Lower leg skin (tissue), 4 donors: ENCODE data around the gene RBM42. TPM values are rescaled to one million over a fixed set of nuclear protein-coding genes. Genes with fewer than 3 reads are reported as not detected.

Experiments used
- DNase-seq, 2 donors: peaks; one replicate each; pipeline ENCODE4 v3.0.0-alpha.2; 2019; ENCODE audit warnings: low spot score in 2 of 2
- H3K4me3 ChIP-seq: fragments of 200-600 bp; sonication (generic); 2 replicates; pipeline ENCODE4 v1.5.1; 2017; ENCODE audit warnings: mild to moderate bottlenecking, low read depth; ENCODE audit not compliant: poor library complexity, severe bottlenecking
- CTCF ChIP-seq, 3 donors: fragments of 450-650 bp; IDR thresholded peaks; one replicate each; pipeline ENCODE4 v1.5.1; 2016; ENCODE audit warnings: antibody characterized with exemption in 3 of 3, mild to moderate bottlenecking in 3 of 3, moderate library complexity in 2 of 3
- POLR2A ChIP-seq, 2 donors: fragments of 450-650 bp; IDR thresholded peaks; one replicate each; pipeline ENCODE4 v1.6.1; 2016 to 2017; ENCODE audit warnings: antibody characterized with exemption in 2 of 2, mild to moderate bottlenecking in 1 of 2, moderate library complexity in 1 of 2
- WGBS, 2 donors: methylation state at CpG; one replicate each; pipeline ENCODE4 v1.1.5; 2018; 5-methylcytosine and 5-hydroxymethylcytosine counted together
- intact Hi-C: fragments of 100-400 bp; cut with DNase I; formaldehyde crosslinking; loops from one replicate; pipeline ENCODE4 v1.15.0; 2023; ENCODE audit warnings: low total_unique reads
- total RNA-seq, 4 donors: library from RNA; depleted of rRNA; stranded (reverse); fragments of >200 nt; gene quantifications; one replicate each; pipeline ENCODE4 v1.1.0, GENCODE V29; 2016

RBM42 gene
- total RNA-seq, 4 donors from 2014 or later, result 64.1 to 82.4 (median 75.5) TPM

- intact Hi-C loops, result no loop called here
These were observed 21.2 kb upstream of the RBM42 start for GRCh38 chr19:35607661-35608060.

GRCh38 chr19:35608251-35608650 lies 20.6 kb upstream of the RBM42 start:
- no peak for DNase-seq
- TF ChIP-seq CTCF (IDR thresholded peaks at IDR 0.05), result no peak
- no peak for TF ChIP-seq POLR2A (IDR thresholded peaks at IDR 0.05)
- intact Hi-C loops, result no loop called here
- H3K4me3 ChIP-seq, result no peak overlapping the region
- 73 to 78% methylated on average over 2 of the region's 2 CpGs for WGBS, 2 donors

More at GRCh38 chr19:35607661-35608060, 21.2 kb upstream of the RBM42 start:
- DNase-seq, result no peak
- WGBS, 2 donors, result 84 to 89% methylated on average over 3 of the region's 3 CpGs
- no peak overlapping the region for H3K4me3 ChIP-seq
- TF ChIP-seq CTCF (IDR thresholded peaks at IDR 0.05), result no peak

- intact Hi-C loops, result no loop called here
- TF ChIP-seq CTCF (IDR thresholded peaks at IDR 0.05), result no peak
- no peak for TF ChIP-seq POLR2A (IDR thresholded peaks at IDR 0.05)
- WGBS, 2 donors, result 72 to 74% methylated on average over 6 of the region's 6 CpGs
- no peak overlapping the region for H3K4me3 ChIP-seq
- no peak for DNase-seq
These were observed 18.9 kb upstream of the RBM42 start for GRCh38 chr19:35609851-35610353.

- 20 to 50% methylated on average over 9 of the region's 9 CpGs for WGBS, 2 donors
- DNase-seq, result no peak
- intact Hi-C loops, result no loop called here
- TF ChIP-seq POLR2A (IDR thresholded peaks at IDR 0.05) (no peak), CTCF (IDR thresholded peaks at IDR 0.05) (no peak)
- H3K4me3 ChIP-seq, result no peak overlapping the region
These were observed 16.6 kb upstream of the RBM42 start for GRCh38 chr19:35612224-35612558.

- intact Hi-C loops, result no loop called here
- peak; percentile 93 to 99 for DNase-seq
- WGBS, 2 donors, result 0% methylated on average over 34 to 45 of the region's 47 CpGs
- H3K4me3 ChIP-seq, result peak within 1 kb of the TSS; percentile 43
- TF ChIP-seq CTCF (IDR thresholded peaks at IDR 0.05) (no peak), POLR2A (IDR thresholded peaks at IDR 0.05) (no peak)
These were observed 16.1 kb upstream of the RBM42 start, which contains the start of gene HAUS5 for GRCh38 chr19:35612559-35613321. Gene HAUS5, plus strand, starts transcription at chr19:35612735. Its CDS starts 60 bp downstream, at chr19:35612795.
